ENCODE measurements around the gene CERKL. TPM values are rescaled to one million over a fixed set of nuclear protein-coding genes. Genes with fewer than 3 reads are reported as not detected.

The CERKL gene
- total RNA-seq, 2 experiments from 2014 or later = not detected

DNA sequence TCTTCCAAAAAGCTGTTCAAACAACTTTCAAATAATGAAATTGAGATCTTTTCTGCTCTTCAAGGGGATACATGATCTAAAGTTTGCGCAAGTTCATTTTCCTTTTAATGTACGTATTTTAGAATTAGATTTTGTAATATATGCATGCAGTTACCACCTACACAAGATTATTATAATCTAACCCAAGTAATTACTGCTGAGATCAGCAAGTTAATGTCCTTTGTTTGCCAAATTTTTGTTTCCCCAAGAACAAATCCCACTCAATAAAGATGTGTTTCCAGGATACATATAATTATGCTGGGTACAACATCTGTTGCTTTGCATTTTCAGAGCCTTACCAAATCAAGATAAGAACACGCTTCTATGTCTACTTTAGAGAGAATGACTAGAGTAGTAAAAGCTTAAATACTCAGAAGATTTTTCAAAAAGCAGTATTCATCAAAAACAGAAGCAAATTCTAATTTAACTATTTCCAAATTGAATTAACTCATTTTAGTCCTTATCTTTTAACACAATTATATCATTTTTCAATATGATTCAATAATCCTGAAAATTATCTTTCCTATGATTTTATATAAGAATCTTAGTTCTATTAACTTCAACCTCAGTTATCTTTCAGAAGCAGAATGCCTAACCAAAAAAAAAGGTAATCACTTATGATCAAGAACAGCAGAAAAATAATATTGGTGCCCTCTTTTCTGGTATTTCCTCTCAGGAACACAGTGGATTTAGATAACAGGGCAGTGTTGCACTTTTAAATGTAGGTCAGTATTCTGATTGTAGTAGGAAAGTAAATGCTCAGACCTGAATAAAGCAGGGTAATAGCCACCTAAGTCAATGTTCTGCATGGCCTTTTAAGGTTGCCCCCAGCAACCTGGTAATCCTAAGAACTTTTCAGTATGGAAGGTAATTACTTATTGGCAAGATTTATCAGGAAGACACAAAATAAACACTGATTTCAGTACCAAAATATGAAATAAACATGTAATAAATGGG, 28.0 kb downstream of the CERKL start:
- ATAC-seq (no peak), DNase-seq (no peak)
- Mint-ChIP-seq H3K4me3 (no peak overlapping the region), H3K27ac (no peak overlapping the region), H3K36me3 (no peaks in the 10 kb centered on the region), H3K27me3 (peaks cover 59% of the 10 kb centered on the region), H3K9me3 (ENCODE audit: low read depth) (no peaks in the 10 kb centered on the region), H3K4me1 (no peaks in the 10 kb centered on the region)
- CTCF ChIA-PET = no interaction called here

DNA sequence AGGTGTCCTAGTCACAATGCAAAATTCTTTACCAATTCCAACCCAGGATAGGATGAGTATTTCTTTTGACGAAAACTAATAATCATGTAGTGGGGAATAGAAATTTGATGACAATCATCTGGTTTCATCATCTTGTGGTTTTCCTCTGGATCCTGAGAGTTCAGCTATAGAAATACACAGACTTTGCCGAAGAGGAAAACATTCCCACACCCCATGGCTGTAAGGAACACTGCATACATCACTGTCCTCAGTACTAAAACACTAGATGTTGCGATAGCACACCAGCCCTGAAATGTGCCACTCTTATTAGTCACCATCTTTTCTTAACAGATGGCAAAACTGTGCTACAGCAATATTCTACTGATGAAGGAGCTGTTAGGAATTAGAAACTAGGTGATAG, 29.4 kb downstream of the CERKL start:
- no peak overlapping the region for H3K27ac Mint-ChIP-seq
- DNase-seq (no peak), ATAC-seq (no peak)
- H3K27me3 Mint-ChIP-seq = peaks cover 63% of the 10 kb centered on the region
- H3K9me3 Mint-ChIP-seq (ENCODE audit: low read depth) = no peaks in the 10 kb centered on the region
- H3K36me3 Mint-ChIP-seq = no peaks in the 10 kb centered on the region
- CTCF ChIA-PET = no interaction called here
- H3K4me1 Mint-ChIP-seq = no peaks in the 10 kb centered on the region
- H3K4me3 Mint-ChIP-seq = no peak overlapping the region

DNA sequence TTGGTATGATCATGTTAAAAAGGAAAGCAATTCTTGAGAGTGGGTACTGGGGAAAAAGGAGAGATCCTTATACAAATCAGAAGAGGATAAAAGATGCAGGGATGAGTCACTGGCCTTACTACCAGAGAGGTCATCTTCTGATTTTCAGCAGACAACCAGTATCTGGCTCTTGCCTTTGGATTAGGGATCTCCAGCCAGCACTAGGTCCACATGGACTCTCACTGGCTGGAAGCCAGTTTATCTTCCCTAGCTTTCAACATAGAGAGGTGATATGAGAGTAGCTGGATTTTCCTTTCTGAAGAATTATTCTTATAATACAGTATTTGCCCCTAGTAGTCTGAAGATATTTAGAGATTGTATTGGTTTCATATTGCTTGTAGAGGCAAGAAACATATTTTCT, 30.2 kb downstream of the CERKL start:
- no peaks in the 10 kb centered on the region for H3K9me3 Mint-ChIP-seq (ENCODE audit: low read depth)
- ATAC-seq = no peak
- CTCF ChIA-PET = no interaction called here
- H3K4me1 Mint-ChIP-seq = no peaks in the 10 kb centered on the region
- H3K27ac Mint-ChIP-seq = no peak overlapping the region
- no peaks in the 10 kb centered on the region for H3K36me3 Mint-ChIP-seq
- no peak overlapping the region for H3K4me3 Mint-ChIP-seq
- DNase-seq = no peak
- H3K27me3 Mint-ChIP-seq = peaks cover 68% of the 10 kb centered on the region

DNA sequence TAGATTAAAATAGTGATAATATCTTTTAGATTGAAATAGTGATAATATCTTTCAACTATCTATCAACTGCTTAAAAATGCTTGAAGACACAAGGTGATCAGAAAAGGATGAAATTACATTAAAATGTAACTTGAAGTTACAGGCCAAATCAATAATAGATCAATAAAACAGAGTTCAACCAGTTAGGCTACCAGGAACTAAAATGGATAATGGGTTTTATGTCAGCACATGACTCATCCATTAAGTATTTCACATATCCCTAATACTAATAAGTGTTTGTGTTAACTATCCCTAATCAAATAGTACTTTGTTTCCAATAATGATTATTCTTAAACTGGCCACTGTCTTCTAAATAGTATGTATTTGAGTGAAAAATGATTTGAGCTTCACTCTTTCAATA, 33.7 kb downstream of the CERKL start:
- Mint-ChIP-seq H3K9me3 (ENCODE audit: low read depth) (no peaks in the 10 kb centered on the region), H3K27me3 (peaks cover 49% of the 10 kb centered on the region), H3K27ac (no peak overlapping the region), H3K4me3 (no peak overlapping the region), H3K4me1 (no peaks in the 10 kb centered on the region), H3K36me3 (no peaks in the 10 kb centered on the region)
- no peak for ATAC-seq
- CTCF ChIA-PET = no interaction called here
- no peak for DNase-seq

DNA sequence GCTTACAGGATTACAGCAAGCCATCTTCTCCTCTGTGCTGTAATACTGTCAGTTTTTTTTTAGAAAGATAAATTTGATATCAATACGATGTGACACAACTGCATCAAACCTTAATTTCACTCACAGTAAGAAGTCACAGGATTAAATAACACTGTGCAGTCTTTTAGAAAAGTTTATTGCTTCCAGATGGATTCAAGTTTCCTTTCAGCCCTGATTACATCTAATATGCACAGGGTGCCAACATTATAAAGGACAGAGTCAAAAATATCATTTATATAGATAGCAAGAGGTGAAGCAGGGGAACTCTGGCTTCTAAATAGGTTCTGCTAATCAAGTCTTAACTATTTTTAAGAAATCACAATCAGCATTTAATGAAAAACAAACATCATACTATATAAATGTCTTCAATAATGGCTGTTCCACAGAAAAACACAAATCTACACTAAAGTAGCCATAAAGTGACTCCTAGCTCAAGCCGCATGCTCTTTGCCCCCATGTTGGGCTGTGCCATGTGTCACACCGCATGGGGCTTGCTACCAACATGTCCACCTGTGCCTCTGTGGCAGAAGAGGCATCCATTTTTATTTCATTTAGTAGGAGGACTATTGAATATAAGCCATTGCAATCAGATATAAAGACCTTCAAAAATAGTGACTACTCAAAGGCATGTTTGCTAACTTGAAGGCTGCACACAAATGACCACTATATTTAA, 35.0 kb downstream of the CERKL start:
- H3K27ac Mint-ChIP-seq = no peak overlapping the region
- no peaks in the 10 kb centered on the region for H3K36me3 Mint-ChIP-seq
- DNase-seq (no peak), ATAC-seq (no peak)
- H3K4me3 Mint-ChIP-seq = no peak overlapping the region
- peaks cover 41% of the 10 kb centered on the region for H3K27me3 Mint-ChIP-seq
- CTCF ChIA-PET = no interaction called here
- no peaks in the 10 kb centered on the region for H3K4me1 Mint-ChIP-seq
- H3K9me3 Mint-ChIP-seq (ENCODE audit: low read depth) = no peaks in the 10 kb centered on the region

DNA sequence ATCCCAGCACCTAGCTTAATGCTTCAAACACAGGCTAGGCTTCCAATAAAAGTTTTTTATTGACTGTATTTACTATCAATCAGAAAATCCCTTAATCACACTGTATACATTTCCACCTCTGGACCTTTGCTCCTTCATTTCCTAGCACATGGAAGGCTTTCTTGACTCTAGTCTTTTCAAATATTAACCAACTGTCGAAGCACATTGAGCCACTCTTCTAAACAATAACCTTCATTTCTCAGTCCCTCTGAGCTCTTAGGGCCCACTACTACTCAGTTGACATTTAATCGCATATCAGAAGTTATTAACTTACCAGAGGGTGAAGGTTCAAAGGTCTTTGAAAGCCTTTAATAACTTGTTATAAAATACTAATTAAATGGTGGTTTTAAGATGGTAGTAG, 37.4 kb downstream of the CERKL start:
- Mint-ChIP-seq H3K36me3 (no peaks in the 10 kb centered on the region), H3K27me3 (peaks cover 34% of the 10 kb centered on the region), H3K4me1 (no peaks in the 10 kb centered on the region), H3K4me3 (no peak overlapping the region), H3K9me3 (ENCODE audit: low read depth) (no peaks in the 10 kb centered on the region), H3K27ac (no peak overlapping the region)
- DNase-seq (no peak), ATAC-seq (no peak)
- CTCF ChIA-PET = no interaction called here

DNA sequence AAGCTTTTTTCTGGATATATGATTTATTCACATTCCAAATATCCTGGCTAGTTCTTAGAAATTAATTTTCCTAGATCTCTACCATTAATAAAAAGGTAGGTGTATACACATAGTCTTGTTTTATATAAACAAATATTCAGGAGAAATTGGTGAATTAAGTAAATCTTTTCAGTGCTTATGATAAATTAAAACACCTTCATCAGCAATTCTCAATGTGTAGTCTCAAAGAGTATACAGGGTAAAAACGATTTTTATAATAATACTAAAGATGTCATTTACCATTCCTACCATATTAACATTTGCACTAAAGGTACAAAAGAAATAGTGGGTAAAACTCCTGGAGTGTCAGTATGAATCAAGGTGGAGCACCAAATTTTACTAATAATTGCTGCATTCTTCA, 40.2 kb downstream of the CERKL start:
- DNase-seq = no peak
- CTCF ChIA-PET = interaction anchor here (1.5 kb wide), 1 partner anchor 43 kb away, joined by 4 read pairs; no protein-coding TSS in a partner anchor
- no peak overlapping the region for H3K4me3 Mint-ChIP-seq

DNA sequence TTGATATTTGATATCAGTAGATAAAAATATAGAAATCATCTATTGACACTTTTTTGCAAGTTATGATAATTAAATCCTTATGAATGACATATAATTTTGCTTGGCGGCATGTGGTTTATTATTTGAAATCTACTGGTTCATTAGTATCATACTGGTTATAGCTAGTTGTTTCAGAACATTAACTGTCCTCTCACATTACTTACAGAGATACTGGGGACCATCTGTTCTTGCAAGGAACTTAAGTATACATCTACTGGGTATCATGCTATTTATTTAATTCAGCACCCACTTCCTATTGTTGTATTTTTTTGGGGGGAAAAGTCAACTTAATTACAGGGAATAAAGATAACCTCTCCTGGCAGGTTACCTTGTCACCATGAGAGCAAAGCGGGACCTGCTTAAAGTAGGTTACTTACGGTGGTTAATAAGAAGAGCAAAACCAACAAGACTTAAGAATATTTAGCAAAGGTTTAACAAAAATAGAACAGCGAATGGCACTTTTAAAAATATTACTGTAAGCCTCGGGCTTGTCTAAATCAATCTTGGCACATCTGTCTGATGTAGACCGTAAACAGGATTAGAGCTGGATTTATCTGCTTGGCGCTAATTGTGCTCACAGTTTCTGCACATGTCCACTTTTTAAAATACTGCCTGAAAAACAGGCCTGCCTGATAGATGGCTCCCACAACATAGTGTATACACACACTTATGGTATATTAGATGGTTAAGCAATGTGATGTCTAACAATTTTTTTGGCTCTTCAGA, 41.8 kb downstream of the CERKL start:
- no peak overlapping the region for H3K4me3 Mint-ChIP-seq
- peaks cover 18% of the 10 kb centered on the region for H3K27me3 Mint-ChIP-seq
- no peak overlapping the region for H3K27ac Mint-ChIP-seq
- no peaks in the 10 kb centered on the region for H3K4me1 Mint-ChIP-seq
- no peak for ATAC-seq
- no peaks in the 10 kb centered on the region for H3K36me3 Mint-ChIP-seq
- H3K9me3 Mint-ChIP-seq (ENCODE audit: low read depth) = no peaks in the 10 kb centered on the region
- CTCF ChIA-PET = interaction anchor here (1.4 kb wide), 1 partner anchor 42 kb away, joined by 3 read pairs; no protein-coding TSS in a partner anchor
- no peak for DNase-seq

More for the DNA sequence above, 40.2 kb downstream of the CERKL start:
- Mint-ChIP-seq H3K9me3 (ENCODE audit: low read depth) (no peaks in the 10 kb centered on the region), H3K36me3 (no peaks in the 10 kb centered on the region), H3K4me1 (no peaks in the 10 kb centered on the region), H3K27me3 (peaks cover 21% of the 10 kb centered on the region), H3K27ac (no peak overlapping the region)
- no peak for ATAC-seq

DNA sequence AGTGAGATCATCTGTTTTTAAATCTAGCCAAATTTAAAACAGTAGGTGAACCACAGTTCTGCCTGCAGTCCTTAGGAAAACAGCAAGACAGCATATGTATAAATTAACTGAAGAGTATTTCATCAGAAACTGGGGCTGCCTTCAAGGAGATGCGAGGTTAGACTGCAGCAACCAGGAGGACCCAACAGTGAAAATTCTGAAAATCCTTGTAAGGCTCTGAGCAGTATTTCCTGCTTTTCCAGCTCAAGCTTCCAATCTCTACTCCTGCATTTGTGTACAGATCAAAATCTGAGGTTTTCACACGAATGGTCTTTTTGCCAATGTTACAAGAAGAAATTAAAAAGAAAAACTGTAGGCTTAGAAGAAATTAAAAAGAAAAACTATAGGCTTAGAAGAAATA, 43.7 kb downstream of the CERKL start:
- peaks cover 3% of the 10 kb centered on the region for H3K4me1 Mint-ChIP-seq
- CTCF ChIA-PET = no interaction called here
- DNase-seq = no peak
- no peaks in the 10 kb centered on the region for H3K9me3 Mint-ChIP-seq (ENCODE audit: low read depth)
- H3K27me3 Mint-ChIP-seq = peaks cover 18% of the 10 kb centered on the region
- no peak for ATAC-seq
- H3K27ac Mint-ChIP-seq = no peak overlapping the region
- no peak overlapping the region for H3K4me3 Mint-ChIP-seq
- no peaks in the 10 kb centered on the region for H3K36me3 Mint-ChIP-seq

DNA sequence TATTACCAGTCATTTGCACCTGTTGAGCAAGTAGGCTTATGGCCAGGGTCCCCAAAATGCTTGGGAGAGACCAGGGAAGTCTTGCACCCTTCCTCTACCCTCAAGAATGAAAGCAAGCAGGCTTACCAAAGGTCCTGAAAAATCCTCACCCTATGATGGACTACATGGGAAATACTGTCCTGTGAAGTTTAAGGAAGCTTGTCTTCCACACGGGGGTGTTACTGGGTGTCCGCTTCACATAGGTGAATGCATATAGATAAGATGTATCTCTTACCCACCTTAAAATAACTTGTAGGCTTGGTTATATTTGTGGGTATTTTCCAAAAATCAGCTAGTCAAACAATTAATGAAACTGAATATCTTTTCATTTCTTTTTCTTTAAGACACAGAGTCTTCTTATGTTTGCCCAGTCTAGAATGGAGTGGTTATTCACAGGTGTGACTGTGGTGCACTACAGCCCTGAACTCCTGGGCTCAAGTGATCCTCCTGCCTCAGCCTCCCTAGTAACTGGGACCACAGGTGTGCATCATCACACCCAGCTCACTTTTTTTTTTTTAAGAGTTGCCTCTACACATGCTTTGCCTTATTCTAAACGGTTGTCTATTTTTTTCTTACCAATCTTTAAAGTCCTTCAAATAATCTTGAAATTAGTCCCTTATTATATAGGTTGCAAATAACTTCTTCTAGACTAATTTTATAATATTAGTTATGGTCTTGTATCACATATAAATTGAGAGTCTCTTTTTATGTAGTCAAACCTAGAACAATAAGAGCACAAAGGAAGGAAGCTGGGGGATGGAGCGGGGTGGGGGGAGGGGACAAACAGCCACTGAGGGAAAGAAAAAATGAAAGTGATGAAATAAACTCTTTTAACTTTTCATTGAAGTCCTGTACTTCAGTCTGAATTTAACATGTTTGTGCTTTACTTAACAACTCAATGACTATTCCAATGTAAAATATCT, 49.0 kb downstream of the CERKL start:
- Mint-ChIP-seq H3K9me3 (ENCODE audit: low read depth) (peaks cover 4% of the 10 kb centered on the region), H3K27me3 (peaks cover 3% of the 10 kb centered on the region), H3K36me3 (peaks cover 2% of the 10 kb centered on the region), H3K27ac (no peak overlapping the region), H3K4me3 (no peak overlapping the region), H3K4me1 (peaks cover 17% of the 10 kb centered on the region)
- CTCF ChIA-PET = interaction anchor here (0.7 kb wide), 1 partner anchor 107 kb away, joined by 3 read pairs; no protein-coding TSS in a partner anchor
- no peak for DNase-seq
- ATAC-seq = no peak

DNA sequence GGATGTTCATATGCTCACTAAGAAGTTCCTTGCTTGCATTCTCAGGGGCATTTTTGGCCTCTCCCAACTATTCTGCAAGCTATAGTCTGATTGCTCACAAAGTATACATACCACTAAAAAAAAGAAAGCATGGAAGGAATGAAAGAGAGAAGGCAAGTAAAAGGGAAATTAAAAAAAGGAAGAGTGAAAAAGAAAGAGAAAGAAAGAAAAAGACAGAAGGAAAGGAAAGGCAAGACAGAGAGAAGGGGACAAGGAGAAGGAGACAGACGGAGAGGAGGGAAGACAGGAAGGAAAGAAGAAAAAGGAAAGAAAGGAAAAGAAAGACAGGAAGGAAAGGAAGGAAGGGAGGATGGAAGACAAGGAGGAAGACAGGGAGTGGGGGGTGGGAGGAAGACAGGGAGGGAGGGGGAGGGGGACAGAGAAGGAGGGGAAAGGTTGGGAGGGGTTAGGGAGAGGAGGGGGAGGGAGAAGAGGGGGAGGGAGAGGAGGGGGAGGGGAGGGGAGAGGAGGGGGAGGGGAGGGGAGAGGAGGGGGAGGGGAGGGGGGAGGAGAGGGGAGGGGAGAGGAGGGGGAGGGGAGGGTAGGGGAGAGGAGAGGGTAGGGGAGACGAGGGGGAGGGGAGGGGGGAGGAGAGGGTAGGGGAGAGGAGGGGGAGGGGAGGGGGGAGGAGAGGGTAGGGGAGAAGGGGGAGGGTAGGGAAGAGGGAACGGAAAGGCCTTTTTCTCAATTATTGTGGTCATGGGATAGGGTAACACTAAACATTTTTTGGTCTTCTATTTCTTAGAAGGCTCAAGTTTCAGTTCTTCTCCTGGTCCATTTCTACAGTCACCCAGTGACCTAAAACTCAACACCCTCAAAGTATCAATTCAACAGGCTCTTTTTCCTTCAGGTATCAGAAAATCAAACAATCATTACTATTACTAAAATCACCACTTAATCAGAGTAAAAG, 50.7 kb downstream of the CERKL start:
- CTCF ChIA-PET = no interaction called here
- peaks cover 2% of the 10 kb centered on the region for H3K27me3 Mint-ChIP-seq
- H3K27ac Mint-ChIP-seq = no peak overlapping the region
- H3K4me1 Mint-ChIP-seq = peaks cover 17% of the 10 kb centered on the region
- H3K4me3 Mint-ChIP-seq = no peak overlapping the region
- peaks cover 2% of the 10 kb centered on the region for H3K36me3 Mint-ChIP-seq
- DNase-seq = no peak
- peaks cover 4% of the 10 kb centered on the region for H3K9me3 Mint-ChIP-seq (ENCODE audit: low read depth)
- ATAC-seq = no peak

DNA sequence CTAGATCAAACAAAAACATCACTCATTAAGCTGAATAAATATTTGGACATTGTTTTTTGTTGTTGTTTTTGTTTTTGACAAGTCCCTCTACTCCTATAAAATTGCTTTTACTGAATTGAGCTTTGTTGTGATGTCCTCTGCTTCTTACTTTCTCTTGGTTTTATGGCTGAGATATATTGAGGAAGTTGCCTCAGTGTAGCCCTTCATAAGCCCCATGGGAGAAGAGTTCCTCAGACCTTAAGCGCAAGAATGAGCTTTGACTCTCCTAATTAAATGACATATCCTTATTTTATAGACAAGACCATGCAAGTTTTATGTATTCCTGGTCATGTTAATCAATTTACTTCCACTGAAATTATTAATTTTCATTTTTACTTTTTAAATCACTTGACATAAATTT, 54.9 kb downstream of the CERKL start:
- Mint-ChIP-seq H3K4me3 (no peak overlapping the region), H3K9me3 (ENCODE audit: low read depth) (peaks cover 4% of the 10 kb centered on the region), H3K36me3 (peaks cover 3% of the 10 kb centered on the region), H3K4me1 (peaks cover 4% of the 10 kb centered on the region), H3K27me3 (peaks cover 11% of the 10 kb centered on the region), H3K27ac (no peak overlapping the region)
- CTCF ChIA-PET = interaction anchor here (1.4 kb wide), 1 partner anchor 9 kb away, joined by 4 read pairs; no protein-coding TSS in a partner anchor
- DNase-seq (no peak), ATAC-seq (no peak)
